Upper lobe of left lung (tissue), 6 donors: ENCODE results near the gene RSPH10B2. TPM values are rescaled to one million over a fixed set of nuclear protein-coding genes. Genes with fewer than 3 reads are reported as not detected.
"Not testable (repeated sequence)": the region's sequence is repeated elsewhere in the genome, so short reads cannot be mapped to it uniquely, and the experiment has no call there.

Experiments used
- ATAC-seq, 2 donors: fragments of 200-7000 bp; cut with Tn5 transposase; one replicate each; pipeline ENCODE4 v1.9.1; 2022; ENCODE audit warnings: mild to moderate bottlenecking in 2 of 2, moderate library complexity in 2 of 2; ENCODE audit not compliant: low FRiP score in 2 of 2
- DNase-seq, 2 donors: peaks; one replicate each; pipeline ENCODE4 v3.0.0-alpha.2; 2019 to 2020
- H3K27ac ChIP-seq, 4 donors: fragments of 200-600 bp; sonication (generic); one replicate each; pipeline ENCODE4 v1.5.1; 2016 to 2019
- H3K27me3 ChIP-seq, 4 donors: fragments of 200-600 bp; sonication (generic); one replicate each; pipeline ENCODE4 v1.5.1; 2017 to 2019
- H3K36me3 ChIP-seq, 4 donors: fragments of 200-600 bp; sonication (generic); one replicate each; pipeline ENCODE4 v1.5.1; 2016 to 2019
- H3K4me1 ChIP-seq, 4 donors: fragments of 200-600 bp; sonication (generic); one replicate each; pipeline ENCODE4 v1.5.1; 2018 to 2019
- H3K4me3 ChIP-seq, 4 donors: fragments of 200-600 bp; sonication (generic); one replicate each; pipeline ENCODE4 v1.5.1; 2017 to 2019; ENCODE audit warnings: mild to moderate bottlenecking in 2 of 4, moderate library complexity in 1 of 4
- H3K9me3 ChIP-seq, 4 donors: fragments of 200-600 bp; sonication (generic); one replicate each; pipeline ENCODE4 v1.5.1; 2018 to 2019
- EP300 ChIP-seq, 4 donors: sonication (generic); formaldehyde crosslinking; IDR thresholded peaks; one replicate each; pipeline ENCODE4 v1.5.1; 2017; ENCODE audit warnings: antibody characterized with exemption in 4 of 4, control low read depth in 2 of 4
- POLR2A ChIP-seq, 4 donors: fragments of 450-650 bp; IDR thresholded peaks; one replicate each; pipeline ENCODE4 v1.5.1; 2016 to 2017; ENCODE audit warnings: antibody characterized with exemption in 4 of 4, mild to moderate bottlenecking in 2 of 4
- POLR2AphosphoS5 ChIP-seq, 2 donors: sonication (generic); formaldehyde crosslinking; IDR thresholded peaks; one replicate each; pipeline ENCODE4 v1.5.1; 2017; ENCODE audit warnings: antibody characterized with exemption in 2 of 2
- WGBS, 2 donors: methylation state at CpG; one replicate each; pipeline ENCODE4 v1.1.5; 2017 to 2018; 5-methylcytosine and 5-hydroxymethylcytosine counted together
- total RNA-seq, 6 donors: library from RNA; depleted of rRNA in 4 of 6; stranded (reverse); fragments of >200 nt in 4 of 6; gene quantifications; one replicate each; pipeline versions ENCODE4 v1.1.0 to v1.2.1, GENCODE V29; 2016 to 2021
- TF ChIP-seq, protein P1 (sequence below), 6 experiments: fragments of 450-650 bp in 4 of 6; fragments of 200-600 bp in 2 of 6; sonication (generic) in 2 of 6; IDR thresholded peaks; one replicate each; pipeline ENCODE4 v1.5.1; 2016 to 2019; ENCODE audit warnings: antibody characterized with exemption in 6 of 6
- donor health status: DM: no; HTN: no; CAD: no; lungs with moderate emphysema.
- donor health status: DM: no; HTN: yes; CAD: no; lungs with severe emphysema.

RSPH10B2 gene
- total RNA-seq, 6 donors from 2014 or later = 0.49 to 20.1 (median 4.3) TPM

DNA sequence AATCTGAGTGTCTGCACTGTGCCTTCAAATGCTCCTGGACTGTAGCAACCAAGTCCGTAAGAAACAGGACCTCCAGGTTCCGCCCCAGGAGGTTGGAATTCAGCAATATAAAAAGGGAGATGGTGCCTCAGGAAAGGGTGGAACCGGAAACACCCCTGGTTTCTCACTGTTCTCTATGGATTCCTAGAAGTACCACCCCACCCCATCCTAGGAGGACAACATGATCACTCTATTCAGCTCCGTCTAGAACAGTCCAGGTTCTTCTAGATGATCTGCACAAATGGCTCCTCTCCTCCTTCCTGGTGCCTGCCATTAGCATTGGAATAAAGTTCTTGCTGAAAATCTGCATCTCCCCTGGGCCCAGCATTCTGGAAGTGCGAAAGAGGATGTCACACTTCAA is 39.5 kb upstream of the RSPH10B2 start:
- no peak overlapping the region for H3K4me3 ChIP-seq
- TF ChIP-seq POLR2AphosphoS5 (IDR thresholded peaks at IDR 0.05) (no peak), EP300 (IDR thresholded peaks at IDR 0.05) (no peak), POLR2A (IDR thresholded peaks at IDR 0.05) (no peak)
- TF ChIP-seq, protein P1, sequence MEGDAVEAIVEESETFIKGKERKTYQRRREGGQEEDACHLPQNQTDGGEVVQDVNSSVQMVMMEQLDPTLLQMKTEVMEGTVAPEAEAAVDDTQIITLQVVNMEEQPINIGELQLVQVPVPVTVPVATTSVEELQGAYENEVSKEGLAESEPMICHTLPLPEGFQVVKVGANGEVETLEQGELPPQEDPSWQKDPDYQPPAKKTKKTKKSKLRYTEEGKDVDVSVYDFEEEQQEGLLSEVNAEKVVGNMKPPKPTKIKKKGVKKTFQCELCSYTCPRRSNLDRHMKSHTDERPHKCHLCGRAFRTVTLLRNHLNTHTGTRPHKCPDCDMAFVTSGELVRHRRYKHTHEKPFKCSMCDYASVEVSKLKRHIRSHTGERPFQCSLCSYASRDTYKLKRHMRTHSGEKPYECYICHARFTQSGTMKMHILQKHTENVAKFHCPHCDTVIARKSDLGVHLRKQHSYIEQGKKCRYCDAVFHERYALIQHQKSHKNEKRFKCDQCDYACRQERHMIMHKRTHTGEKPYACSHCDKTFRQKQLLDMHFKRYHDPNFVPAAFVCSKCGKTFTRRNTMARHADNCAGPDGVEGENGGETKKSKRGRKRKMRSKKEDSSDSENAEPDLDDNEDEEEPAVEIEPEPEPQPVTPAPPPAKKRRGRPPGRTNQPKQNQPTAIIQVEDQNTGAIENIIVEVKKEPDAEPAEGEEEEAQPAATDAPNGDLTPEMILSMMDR (IDR thresholded peaks at IDR 0.05) = no peak
- DNase-seq = no peak
- no peaks in the 10 kb centered on the region for H3K36me3 ChIP-seq
- no peak for ATAC-seq
- WGBS, 2 donors = 61 to 81% methylated on average over 5 of the region's 5 CpGs
- no peaks in the 10 kb centered on the region for H3K9me3 ChIP-seq
- no peaks in the 10 kb centered on the region for H3K4me1 ChIP-seq
- H3K27me3 ChIP-seq = no peaks in the 10 kb centered on the region
- no peak overlapping the region for H3K27ac ChIP-seq

DNA sequence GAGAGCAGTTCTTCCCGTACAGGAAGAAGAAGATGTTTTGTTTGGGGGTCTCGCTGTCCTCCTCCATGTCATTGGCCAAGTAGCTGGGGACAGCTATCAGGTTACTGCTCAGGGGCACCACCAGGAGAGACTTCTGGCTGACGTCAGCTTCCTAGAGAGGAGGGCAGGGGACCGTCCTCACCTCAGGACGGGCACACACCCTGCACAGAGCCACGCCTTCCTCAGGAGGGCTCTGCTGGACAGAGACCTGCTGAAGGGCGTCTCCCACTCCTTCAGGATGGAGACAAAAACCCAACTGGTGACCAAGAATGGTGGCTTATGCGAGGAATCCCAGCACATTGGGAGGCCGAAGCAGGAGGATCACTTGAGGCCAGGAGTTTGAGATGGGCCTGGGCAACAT is 38.0 kb upstream of the RSPH10B2 start:
- not testable (repeated sequence) for H3K4me3 ChIP-seq, ATAC-seq, DNase-seq, H3K4me1 ChIP-seq, H3K27ac ChIP-seq, H3K36me3 ChIP-seq, H3K9me3 ChIP-seq, H3K27me3 ChIP-seq
- 60 to 69% methylated on average over 8 to 9 of the region's 9 CpGs for WGBS, 2 donors

GRCh38 chr7:6718124-6718523 is 35.8 kb upstream of the RSPH10B2 start:
- no peak for DNase-seq
- Histone ChIP-seq H3K4me1 (no peaks in the 10 kb centered on the region), H3K4me3 (no peak overlapping the region), H3K27ac (no peak overlapping the region), H3K27me3 (no peaks in the 10 kb centered on the region), H3K9me3 (no peaks in the 10 kb centered on the region), H3K36me3 (no peaks in the 10 kb centered on the region)
- TF ChIP-seq POLR2A (IDR thresholded peaks at IDR 0.05) (no peak), POLR2AphosphoS5 (IDR thresholded peaks at IDR 0.05) (no peak), EP300 (IDR thresholded peaks at IDR 0.05) (no peak)
- TF ChIP-seq, protein P1 (IDR thresholded peaks at IDR 0.05) = no peak
- WGBS, 2 donors = 53 to 59% methylated on average over 6 of the region's 6 CpGs
- ATAC-seq = no peak

DNA sequence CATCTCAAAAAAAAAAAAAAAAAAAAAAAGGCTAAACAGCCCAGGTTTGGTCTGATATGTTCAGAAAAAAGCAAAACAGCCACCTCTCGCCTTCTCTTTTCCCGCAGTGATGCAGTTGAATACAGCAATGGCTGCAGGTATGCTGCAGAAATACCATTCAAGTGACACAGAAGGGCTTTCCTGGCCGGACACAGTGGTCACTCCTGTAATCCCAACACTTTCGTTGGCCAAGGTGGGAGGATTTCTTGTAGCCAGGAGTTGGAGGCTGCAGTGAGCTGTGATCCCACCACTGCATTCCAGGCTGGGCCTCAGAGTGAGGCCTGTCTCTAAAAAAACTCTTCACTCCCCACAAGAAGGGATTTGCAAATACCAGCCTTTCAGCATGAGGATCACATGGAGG is 29.6 kb upstream of the RSPH10B2 start:
- H3K9me3 ChIP-seq, H3K27ac ChIP-seq, H3K4me1 ChIP-seq, DNase-seq, H3K27me3 ChIP-seq, H3K36me3 ChIP-seq, H3K4me3 ChIP-seq, ATAC-seq: not testable (repeated sequence)
- 87 to 95% methylated on average over 3 to 4 of the region's 4 CpGs for WGBS, 2 donors

GRCh38 chr7:6725003-6725402 is 28.9 kb upstream of the RSPH10B2 start:
- Histone ChIP-seq H3K4me3 (no peak overlapping the region), H3K9me3 (no peaks in the 10 kb centered on the region), H3K27me3 (no peaks in the 10 kb centered on the region), H3K27ac (no peak overlapping the region), H3K36me3 (no peaks in the 10 kb centered on the region), H3K4me1 (peaks cover 0 to 5% (median 0%) of the 10 kb centered on the region in 4 donors)
- WGBS, 2 donors = 64 to 82% methylated on average over 10 of the region's 10 CpGs
- ATAC-seq (no peak), DNase-seq (no peak)
- no peak for TF ChIP-seq POLR2A (IDR thresholded peaks at IDR 0.05)
- no peak for TF ChIP-seq EP300 (IDR thresholded peaks at IDR 0.05)
- TF ChIP-seq, protein P1 (IDR thresholded peaks at IDR 0.05) = no peak
- no peak for TF ChIP-seq POLR2AphosphoS5 (IDR thresholded peaks at IDR 0.05)

DNA sequence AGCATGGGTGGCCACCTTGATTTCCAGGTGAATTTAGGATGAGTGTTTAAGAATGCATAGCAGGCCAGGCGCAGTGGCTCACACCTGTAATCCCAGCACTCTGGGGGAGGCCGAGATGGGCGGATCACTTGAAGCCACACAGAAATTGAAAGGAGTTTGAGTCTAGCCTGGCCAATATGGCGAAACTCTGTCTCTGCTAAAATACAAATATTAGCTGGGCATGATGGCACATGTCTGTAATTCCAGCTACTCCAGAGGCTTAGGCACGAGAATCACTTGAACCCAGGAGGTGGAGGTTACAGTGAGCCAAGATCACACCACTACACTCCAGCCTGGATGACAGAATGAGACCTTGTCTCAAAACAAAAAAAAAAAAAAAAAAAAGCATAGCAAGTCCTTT is 27.6 kb upstream of the RSPH10B2 start:
- 91 to 93% methylated on average over 5 of the region's 5 CpGs for WGBS, 2 donors
- not testable (repeated sequence) for ATAC-seq, H3K36me3 ChIP-seq, H3K9me3 ChIP-seq, DNase-seq, H3K27me3 ChIP-seq, H3K4me3 ChIP-seq, H3K27ac ChIP-seq
- H3K4me1 ChIP-seq = peaks cover 5 to 17% (median 6%) of the 10 kb centered on the region in 4 donors
